ENCODE measurements around the gene PDZD11. TPM values are rescaled to one million over a fixed set of nuclear protein-coding genes. Genes with fewer than 3 reads are reported as not detected.
A peak's percentile ranks its signal among the peaks of the same experiment; 100 is the strongest.

The PDZD11 gene
- total RNA-seq, 1 experiment from 2014 or later, result 29.6 TPM

- ATAC-seq, result peak; percentile 51
These were observed 36.2 kb downstream of the PDZD11 start for GRCh38 chrX:70253377-70254062.

GRCh38 chrX:70252491-70252890, 37.2 kb downstream of the PDZD11 start:
- no peak overlapping the region for H2AFZ ChIP-seq (ENCODE audit: low read depth, low read length, poor library complexity, severe bottlenecking)
- H3K36me3 ChIP-seq (ENCODE audit: control insufficient read depth in 1 of 2, insufficient read depth in 2 of 2, low read length in 2 of 2), result no peaks in the 10 kb centered on the region
- H3K27me3 ChIP-seq (ENCODE audit: insufficient read depth, low read length), result no peaks in the 10 kb centered on the region
- ChIA-PET POLR2A (no interaction called here), CTCF (no interaction called here), RAD21 (ENCODE audit: low non-redundant PET in 1 of 2, low total read pairs in 2 of 2, uncharacterized antibody in 2 of 2, unreplicated experiment in 2 of 2) (no interaction called here)
- H3K4me3 ChIP-seq (replicated peaks in 1 of 2; ENCODE audit: low read depth in 1 of 2, low read length in 2 of 2), result no peak overlapping the region
- H3K9me3 ChIP-seq (ENCODE audit: control insufficient read depth in 1 of 2, insufficient read depth in 1 of 2, low read depth in 1 of 2, low read length in 2 of 2), result no peaks in the 10 kb centered on the region
- H3K9ac ChIP-seq (ENCODE audit: low read length), result no peak overlapping the region
- DNase-seq (ENCODE audit: low read depth, low spot score) (no peak), ATAC-seq (no peak)
- no peak for TF ChIP-seq TCF7L2 (IDR thresholded peaks at IDR 0.05; ENCODE audit: borderline replicate concordance, extremely low read depth, insufficient read depth, insufficient read length)
- no peak for TF ChIP-seq MAX (IDR thresholded peaks at IDR 0.05)
- no peak for TF ChIP-seq CTCF (IDR thresholded peaks at IDR 0.05 in 2 of 3, conservative IDR thresholded peaks at IDR 0.05 in 1 of 3; ENCODE audit: borderline replicate concordance in 1 of 3, insufficient read depth in 1 of 3, low read depth in 2 of 3, low read length in 2 of 3)
- TF ChIP-seq JUND (IDR thresholded peaks at IDR 0.05), result no peak
- TF ChIP-seq SP1 (IDR thresholded peaks at IDR 0.05; ENCODE audit: low read depth), result no peak
- no peak for TF ChIP-seq RAD21 (IDR thresholded peaks at IDR 0.05; ENCODE audit: low read depth)
- no peak for TF ChIP-seq EGR1 (IDR thresholded peaks at IDR 0.05; ENCODE audit: low read depth)
- no peak for TF ChIP-seq POLR2AphosphoS5 (IDR thresholded peaks at IDR 0.05; ENCODE audit: low read depth, low read length)
- no peak for TF ChIP-seq ATF3 (IDR thresholded peaks at IDR 0.05)
- TF ChIP-seq ZNF274 (IDR thresholded peaks at IDR 0.05; ENCODE audit: low read depth, low read length), result no peak
- TF ChIP-seq FOSL1 (IDR thresholded peaks at IDR 0.05; ENCODE audit: low read depth), result no peak
- no peak for TF ChIP-seq EZH2phosphoT487 (IDR thresholded peaks at IDR 0.05; ENCODE audit: borderline replicate concordance)
- no peak for TF ChIP-seq CEBPB (IDR thresholded peaks at IDR 0.05; ENCODE audit: low read depth)
- no peak for TF ChIP-seq SRF (IDR thresholded peaks at IDR 0.05; ENCODE audit: low read depth)
- TF ChIP-seq EZH2 (IDR thresholded peaks at IDR 0.05), result no peak
- TF ChIP-seq CBX3 (IDR thresholded peaks at IDR 0.05; ENCODE audit: low read depth), result no peak
- H4K20me1 ChIP-seq (ENCODE audit: insufficient read depth), result no peaks in the 10 kb centered on the region
- H3K27ac ChIP-seq (ENCODE audit: low read depth, low read length), result no peak overlapping the region
- no peaks in the 10 kb centered on the region for H3K9me2 ChIP-seq (ENCODE audit: insufficient read depth)
- H3K4me2 ChIP-seq (ENCODE audit: low read length), result no peak overlapping the region
- peaks cover 16 to 46% of the 10 kb centered on the region in 2 experiments for H3K4me1 ChIP-seq (ENCODE audit: control insufficient read depth in 1 of 2, insufficient read depth in 2 of 2, low read length in 2 of 2)
- no peaks in the 10 kb centered on the region for H3K79me2 ChIP-seq (ENCODE audit: insufficient read depth, low read length)
- intact Hi-C loops (cut with micrococcal nuclease), result no loop called here
- no TSS peak for BruUV-seq (replicated peaks)

More at GRCh38 chrX:70253377-70254062, 36.2 kb downstream of the PDZD11 start:
- Histone ChIP-seq H3K4me1 (ENCODE audit: control insufficient read depth in 1 of 2, insufficient read depth in 2 of 2, low read length in 2 of 2) (peaks cover 16 to 46% of the 10 kb centered on the region in 2 experiments), H3K4me3 (replicated peaks in 1 of 2; ENCODE audit: low read depth in 1 of 2, low read length in 2 of 2) (peak overlapping the region in 1 of 2 experiments; percentile 13; a peak in 1 of 4 replicates), H3K4me2 (ENCODE audit: low read length) (peak overlapping the region; percentile 66), H4K20me1 (ENCODE audit: insufficient read depth) (no peaks in the 10 kb centered on the region), H3K36me3 (ENCODE audit: control insufficient read depth in 1 of 2, insufficient read depth in 2 of 2, low read length in 2 of 2) (no peaks in the 10 kb centered on the region), H3K9me2 (ENCODE audit: insufficient read depth) (no peaks in the 10 kb centered on the region), H3K79me2 (ENCODE audit: insufficient read depth, low read length) (no peaks in the 10 kb centered on the region), H2AFZ (ENCODE audit: low read depth, low read length, poor library complexity, severe bottlenecking) (peak overlapping the region; percentile 33), H3K9ac (ENCODE audit: low read length) (peak overlapping the region; percentile 17; the same call in 1 of the 2 replicates), H3K27ac (ENCODE audit: low read depth, low read length) (peak overlapping the region; percentile 71), H3K27me3 (ENCODE audit: insufficient read depth, low read length) (no peaks in the 10 kb centered on the region), H3K9me3 (ENCODE audit: control insufficient read depth in 1 of 2, insufficient read depth in 1 of 2, low read depth in 1 of 2, low read length in 2 of 2) (no peaks in the 10 kb centered on the region)
- RAD21 ChIA-PET (ENCODE audit: low non-redundant PET in 1 of 2, low total read pairs in 2 of 2, uncharacterized antibody in 2 of 2, unreplicated experiment in 2 of 2), result no interaction called here
- POLR2A ChIA-PET, result interaction anchor here (1.0 kb wide), 1 partner anchor 9 kb away, joined by 3 read pairs; no protein-coding TSS in a partner anchor
- BruUV-seq (replicated peaks), result no TSS peak
- TF ChIP-seq POLR2A (IDR thresholded peaks at IDR 0.05; ENCODE audit: borderline replicate concordance, extremely low read depth, insufficient read depth, insufficient read length) (no peak), CEBPB (IDR thresholded peaks at IDR 0.05; ENCODE audit: low read depth) (peak; percentile 70), JUND (IDR thresholded peaks at IDR 0.05) (peak; percentile 73), ZFX (IDR thresholded peaks at IDR 0.05) (no peak), ATF3 (IDR thresholded peaks at IDR 0.05) (peak; percentile 25; the same call in 1 of the 2 replicates), SP1 (IDR thresholded peaks at IDR 0.05; ENCODE audit: low read depth) (peak; percentile 41; the same call in 1 of the 2 replicates), FOSL1 (IDR thresholded peaks at IDR 0.05; ENCODE audit: low read depth) (peak; percentile 81)
- intact Hi-C loops (cut with micrococcal nuclease), result no loop called here
- CTCF ChIA-PET, result interaction anchor here (1.4 kb wide), 1 partner anchor 9 kb away, joined by 6 read pairs; no protein-coding TSS in a partner anchor
- DNase-seq (ENCODE audit: low read depth, low spot score), result peak; percentile 39

All from HCT116 (cell line).